Esophagus muscularis mucosa (tissue), 4 donors: ENCODE measurements around the gene WSB1. TPM values are rescaled to one million over a fixed set of nuclear protein-coding genes. Genes with fewer than 3 reads are reported as not detected.

Experiments used
- DNase-seq: peaks from one replicate; pipeline ENCODE4 v3.0.0-alpha.2; 2017; ENCODE audit errors: extremely low spot score
- H3K27ac ChIP-seq, 4 donors: fragments of 200-600 bp; sonication (generic); replicated peaks in 1 of 4; 1 replicate in 3 of 4; 2 replicates in 1 of 4; pipeline ENCODE4 v1.5.1; 2016 to 2019; ENCODE audit warnings: mild to moderate bottlenecking in 1 of 4
- H3K27me3 ChIP-seq, 4 donors: fragments of 200-600 bp; sonication (generic); one replicate each; pipeline versions ENCODE4 v1.5.1 to v1.6.0; 2016 to 2019
- H3K36me3 ChIP-seq, 4 donors: fragments of 200-600 bp; sonication (generic); one replicate each; pipeline ENCODE4 v1.5.1; 2016 to 2019
- H3K4me1 ChIP-seq, 4 donors: fragments of 200-600 bp; sonication (generic); one replicate each; pipeline ENCODE4 v1.5.1; 2016 to 2019
- H3K4me3 ChIP-seq, 4 donors: fragments of 200-600 bp; sonication (generic); 1 replicate in 2 of 4; 2 replicates in 2 of 4; pipeline ENCODE4 v1.5.1; 2016 to 2019; ENCODE audit warnings: mild to moderate bottlenecking in 4 of 4, moderate library complexity in 1 of 4
- H3K9me3 ChIP-seq, 4 donors: fragments of 200-600 bp; sonication (generic); 1 replicate in 3 of 4; 2 replicates in 1 of 4; pipeline ENCODE4 v1.5.1; 2016 to 2019
- CTCF ChIP-seq, 3 experiments: fragments of 200-600 bp in 2 of 3; fragments of 450-650 bp in 1 of 3; sonication (generic) in 2 of 3; IDR thresholded peaks; one replicate each; pipeline ENCODE4 v1.5.1; 2017 to 2019; ENCODE audit warnings: antibody characterized with exemption in 3 of 3, mild to moderate bottlenecking in 2 of 3, moderate library complexity in 1 of 3
- EP300 ChIP-seq: sonication (generic); formaldehyde crosslinking; IDR thresholded peaks from one replicate; pipeline ENCODE4 v1.6.1; 2017; ENCODE audit warnings: antibody characterized with exemption
- POLR2A ChIP-seq: fragments of 450-650 bp; IDR thresholded peaks from one replicate; pipeline ENCODE4 v1.6.1; 2017; ENCODE audit warnings: antibody characterized with exemption, moderate library complexity, mild to moderate bottlenecking, low read depth
- POLR2AphosphoS5 ChIP-seq, 2 donors: sonication (generic); formaldehyde crosslinking; IDR thresholded peaks; one replicate each; pipeline ENCODE4 v1.6.1; 2017; ENCODE audit warnings: antibody characterized with exemption in 2 of 2
- WGBS: methylation state at CpG from one replicate; pipeline ENCODE4 v1.1.5; 2018; 5-methylcytosine and 5-hydroxymethylcytosine counted together
- intact Hi-C: fragments of 100-400 bp; cut with DNase I; formaldehyde crosslinking; loops from one replicate; pipeline ENCODE4 v1.15.1; 2023
- total RNA-seq, 4 donors: library from RNA; depleted of rRNA; stranded (reverse); fragments of >200 nt; gene quantifications; one replicate each; pipeline versions ENCODE4 v1.1.0 to v1.2.1, GENCODE V29; 2016

The WSB1 gene
- total RNA-seq, 4 donors from 2014 or later = 84.1 to 125 (median 118) TPM

GRCh38 chr17:27354491-27355081 lies 60.7 kb downstream of the WSB1 start:
- Histone ChIP-seq H3K36me3 (no peaks in the 10 kb centered on the region), H3K27me3 (no peaks in the 10 kb centered on the region), H3K4me1 (peaks cover 18 to 22% (median 20%) of the 10 kb centered on the region in 4 donors), H3K4me3 (peak overlapping the region; percentile 66 to 77 (median 71)), H3K9me3 (no peaks in the 10 kb centered on the region), H3K27ac (peak overlapping the region; percentile 90 to 97 (median 94))
- 76% methylated on average over 8 of the region's 8 CpGs for WGBS
- DNase-seq = no peak
- TF ChIP-seq CTCF (IDR thresholded peaks at IDR 0.05) (no peak), EP300 (no peak), POLR2AphosphoS5 (IDR thresholded peaks at IDR 0.05) (no peak), POLR2A (no peak)
- intact Hi-C loops = loop anchor here (2.0 to 5.0 kb wide), 4 partner anchors 62 to 248 kb away; partner anchors contain the start of genes KSR1 and WSB1

- Histone ChIP-seq H3K4me3 (no peak overlapping the region), H3K4me1 (peaks cover 18 to 21% (median 20%) of the 10 kb centered on the region in 4 donors), H3K27ac (no peak overlapping the region), H3K36me3 (no peaks in the 10 kb centered on the region), H3K27me3 (no peaks in the 10 kb centered on the region), H3K9me3 (no peaks in the 10 kb centered on the region)
- 89% methylated on average over 4 of the region's 4 CpGs for WGBS
- intact Hi-C loops = loop anchor here (2.0 kb wide), 1 partner anchor 247 kb away; no protein-coding TSS in a partner anchor
- no peak for DNase-seq
- no peak for TF ChIP-seq EP300
- no peak for TF ChIP-seq POLR2AphosphoS5 (IDR thresholded peaks at IDR 0.05)
- no peak for TF ChIP-seq POLR2A
These were observed 61.5 kb downstream of the WSB1 start for GRCh38 chr17:27355419-27355818.

GRCh38 chr17:27356091-27356705 lies 62.3 kb downstream of the WSB1 start:
- Histone ChIP-seq H3K36me3 (no peaks in the 10 kb centered on the region), H3K27ac (no peak overlapping the region), H3K9me3 (no peaks in the 10 kb centered on the region), H3K4me1 (peaks cover 18 to 21% (median 20%) of the 10 kb centered on the region in 4 donors), H3K4me3 (no peak overlapping the region), H3K27me3 (no peaks in the 10 kb centered on the region)
- 91% methylated on average over 8 of the region's 8 CpGs for WGBS
- DNase-seq = no peak
- TF ChIP-seq POLR2A = no peak
- no peak for TF ChIP-seq EP300
- TF ChIP-seq POLR2AphosphoS5 (IDR thresholded peaks at IDR 0.05) = no peak
- no peak for TF ChIP-seq CTCF (IDR thresholded peaks at IDR 0.05)
- intact Hi-C loops = no loop called here

DNA sequence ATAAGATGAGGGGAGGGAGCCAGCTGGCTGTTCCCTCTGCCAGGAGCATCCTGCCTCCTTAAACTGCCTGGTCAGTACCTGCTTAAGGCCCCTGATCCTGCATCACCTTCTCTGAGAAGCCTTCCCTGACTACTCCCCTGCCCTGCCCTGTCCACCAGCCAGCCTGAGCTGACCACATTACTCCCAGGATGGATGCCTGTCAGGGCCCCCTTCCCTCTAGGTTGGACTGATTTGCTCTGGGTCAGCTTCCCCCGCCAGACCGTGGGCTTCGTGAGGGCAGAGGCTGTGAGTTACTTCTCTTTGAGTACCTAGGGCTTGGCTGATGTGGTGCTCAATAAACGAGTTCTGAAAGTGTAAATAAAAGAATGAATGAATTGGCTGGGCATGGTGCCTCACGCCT lies 63.3 kb downstream of the WSB1 start:
- no peak for DNase-seq
- Histone ChIP-seq H3K36me3 (no peaks in the 10 kb centered on the region), H3K4me1 (peaks cover 18 to 21% (median 19%) of the 10 kb centered on the region in 4 donors), H3K27ac (no peak overlapping the region), H3K27me3 (no peaks in the 10 kb centered on the region), H3K4me3 (no peak overlapping the region), H3K9me3 (no peaks in the 10 kb centered on the region)
- TF ChIP-seq POLR2A (no peak), POLR2AphosphoS5 (IDR thresholded peaks at IDR 0.05) (no peak), CTCF (IDR thresholded peaks at IDR 0.05) (no peak), EP300 (no peak)
- 85% methylated on average over 4 of the region's 5 CpGs for WGBS
- intact Hi-C loops = no loop called here

DNA sequence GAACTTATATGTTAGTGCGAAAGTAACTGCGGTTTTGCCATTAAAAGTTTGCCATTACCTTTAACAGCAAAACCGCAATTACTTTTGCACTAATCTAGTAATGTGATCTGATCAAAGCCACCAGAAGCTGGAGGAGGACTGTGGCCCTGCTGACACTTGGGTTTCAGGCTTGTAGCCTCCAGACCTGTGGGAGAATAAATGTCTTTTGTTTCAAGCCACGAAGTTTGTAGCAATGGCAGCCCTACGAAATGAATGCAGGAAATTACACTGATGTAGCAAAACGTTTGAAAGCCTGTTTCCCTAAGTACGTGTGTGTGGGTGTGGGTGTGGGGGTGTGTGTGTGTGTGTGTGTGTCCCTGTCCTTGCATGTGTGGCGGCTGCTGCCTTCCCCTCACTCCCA lies 66.6 kb downstream of the WSB1 start:
- Histone ChIP-seq H3K27me3 (no peaks in the 10 kb centered on the region), H3K4me3 (no peak overlapping the region), H3K27ac (no peak overlapping the region), H3K4me1 (peaks cover 0 to 15% (median 11%) of the 10 kb centered on the region in 4 donors), H3K9me3 (no peaks in the 10 kb centered on the region), H3K36me3 (no peaks in the 10 kb centered on the region)
- no peak for DNase-seq
- TF ChIP-seq POLR2A = no peak
- no peak for TF ChIP-seq EP300
- TF ChIP-seq POLR2AphosphoS5 (IDR thresholded peaks at IDR 0.05) = no peak
- TF ChIP-seq CTCF (IDR thresholded peaks at IDR 0.05) = no peak
- intact Hi-C loops = loop anchor here (5.0 kb wide), 1 partner anchor 87 kb away; no protein-coding TSS in a partner anchor
- 73% methylated on average over 8 of the region's 8 CpGs for WGBS
